Large intestine (tissue), 3 donors: ENCODE results near the gene GNG2. TPM values are rescaled to one million over a fixed set of nuclear protein-coding genes. Genes with fewer than 3 reads are reported as not detected.

Experiments used
- DNase-seq, 2 donors: peaks; one replicate each; pipeline versions ENCODE4 v3.0.0 to v3.0.0-alpha.2; 2013
- H3K27ac ChIP-seq: one replicate; pipeline ENCODE4 v1.5.1; 2013; ENCODE audit warnings: low read length
- H3K27me3 ChIP-seq: 2 replicates; pipeline ENCODE4 v1.6.1; 2013; ENCODE audit warnings: low read length; ENCODE audit not compliant: control insufficient read depth, insufficient read depth
- H3K36me3 ChIP-seq: 2 replicates; pipeline ENCODE4 v1.6.1; 2013; ENCODE audit warnings: low read length; ENCODE audit not compliant: control insufficient read depth, insufficient read depth
- H3K4me1 ChIP-seq: one replicate; pipeline ENCODE4 v1.6.1; 2013; ENCODE audit warnings: low read length; ENCODE audit not compliant: control insufficient read depth, insufficient read depth
- H3K4me3 ChIP-seq: one replicate; pipeline ENCODE4 v1.5.1; 2013; ENCODE audit warnings: low read length
- H3K9me3 ChIP-seq: one replicate; pipeline ENCODE4 v1.6.1; 2013; ENCODE audit warnings: mild to moderate bottlenecking, low read depth, low read length, moderate library complexity; ENCODE audit not compliant: control insufficient read depth
- WGBS: methylation state at CpG from one replicate; pipeline ENCODE4 v1.1.5; 2013; ENCODE audit warnings: low lambda C conversion rate; ENCODE audit not compliant: insufficient coverage; 5-methylcytosine and 5-hydroxymethylcytosine counted together
- polyA plus RNA-seq: library from polyadenylated mRNA; unstranded; fragments of 120-200 nt; gene quantifications from one replicate; pipeline ENCODE4 v1.2.1, GENCODE V29; 2013

GNG2 gene
- polyA plus RNA-seq, 1 donor = 50.6 TPM

- H3K27ac ChIP-seq = no peak overlapping the region
- peaks cover 13% of the 10 kb centered on the region for H3K4me1 ChIP-seq
- H3K36me3 ChIP-seq = peaks cover 29% of the 10 kb centered on the region
- WGBS = no CpG with 5 or more reads among the region's 15 CpGs
- DNase-seq = no peak
- no peaks in the 10 kb centered on the region for H3K27me3 ChIP-seq
- no peaks in the 10 kb centered on the region for H3K9me3 ChIP-seq
- H3K4me3 ChIP-seq = no peak overlapping the region
Observed at GRCh38 chr14:52014601-52015267, 154.3 kb downstream of the GNG2 start.

GRCh38 chr14:52015411-52016030 lies 155.1 kb downstream of the GNG2 start:
- H3K36me3 ChIP-seq = peaks cover 22% of the 10 kb centered on the region
- DNase-seq = peak in 1 of 2 donors; percentile 27
- no peaks in the 10 kb centered on the region for H3K9me3 ChIP-seq
- peaks cover 15% of the 10 kb centered on the region for H3K4me1 ChIP-seq
- 80% methylated on average over 1 of the region's 8 CpGs for WGBS
- H3K4me3 ChIP-seq = no peak overlapping the region
- no peak overlapping the region for H3K27ac ChIP-seq
- H3K27me3 ChIP-seq = no peaks in the 10 kb centered on the region

- H3K36me3 ChIP-seq = peaks cover 9% of the 10 kb centered on the region
- H3K9me3 ChIP-seq = no peaks in the 10 kb centered on the region
- 100% methylated on average over 1 of the region's 4 CpGs for WGBS
- no peak overlapping the region for H3K4me3 ChIP-seq
- peak overlapping the region; percentile 84 for H3K27ac ChIP-seq
- H3K27me3 ChIP-seq = no peaks in the 10 kb centered on the region
- DNase-seq = peak; percentile 70 to 74
- peaks cover 20% of the 10 kb centered on the region for H3K4me1 ChIP-seq
Observed at GRCh38 chr14:52018252-52018651, 157.8 kb downstream of the GNG2 start.

- no CpG with 5 or more reads among the region's 8 CpGs for whole genome bisulfite sequencing
- DNase-seq = no peak
Observed at GRCh38 chr14:52018970-52019369, 158.6 kb downstream of the GNG2 start.

More at GRCh38 chr14:52018970-52019369, 158.6 kb downstream of the GNG2 start:
- no peak overlapping the region for H3K4me3 ChIP-seq
- peak overlapping the region; percentile 84 for H3K27ac ChIP-seq
- peaks cover 6% of the 10 kb centered on the region for H3K36me3 ChIP-seq
- H3K9me3 ChIP-seq = no peaks in the 10 kb centered on the region
- H3K27me3 ChIP-seq = no peaks in the 10 kb centered on the region
- peaks cover 20% of the 10 kb centered on the region for H3K4me1 ChIP-seq

Other genes starting within 250 kb of the GNG2 start
- gene FRMD6, start 208.7 kb upstream of the GNG2 start, polyA plus RNA-seq = 10.3 TPM
- gene RTRAF, start 128.9 kb downstream of the GNG2 start, polyA plus RNA-seq = 196 TPM
- 21.1 TPM for gene NID2, start 208.4 kb downstream of the GNG2 start, polyA plus RNA-seq